GM20000 (cell line): ENCODE results near the gene DBH.

ENCODE experiments used
- DNase-seq: peaks from one replicate; pipeline ENCODE4 v3.0.0; 2012; ENCODE audit warnings: low spot score
- CTCF ChIP-seq: IDR thresholded peaks from 2 replicates; pipeline ENCODE4 v1.5.1; 2012; ENCODE audit warnings: mild to moderate bottlenecking, control low read depth; ENCODE audit errors: extremely low read depth, missing control alignments

DBH gene

GRCh38 chr9:133686642-133687575, 50.7 kb downstream of the DBH start:
- TF ChIP-seq CTCF: no peak
- no peak for DNase-seq

- TF ChIP-seq CTCF: no peak
- DNase-seq: no peak
Measured at GRCh38 chr9:133687856-133688761, 51.9 kb downstream of the DBH start.

- no peak for TF ChIP-seq CTCF
Measured at GRCh38 chr9:133689151-133689763, 53.1 kb downstream of the DBH start.

DNA sequence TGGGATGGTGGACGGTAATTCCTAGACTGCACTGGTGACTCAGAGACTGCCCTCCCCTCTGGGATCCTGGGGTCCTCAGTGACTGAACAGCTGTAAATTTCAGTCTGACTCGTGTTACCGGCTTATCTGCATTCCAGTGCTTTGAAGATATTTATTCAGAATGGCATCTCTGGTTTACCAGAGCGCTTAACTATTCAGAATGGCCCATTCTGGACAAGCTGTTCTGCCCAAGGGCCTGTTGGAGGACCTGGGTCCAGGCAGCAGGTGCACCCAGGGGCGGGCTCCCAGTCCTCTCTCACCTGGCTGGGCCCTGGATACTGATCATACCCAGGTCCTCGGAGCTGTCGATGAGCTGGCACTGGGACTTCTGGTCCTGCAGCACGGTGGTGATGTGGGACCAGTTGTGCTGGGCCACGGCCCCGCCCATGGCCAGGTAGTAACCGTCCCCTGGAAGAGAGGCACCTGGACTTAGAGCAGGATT, 54.0 kb downstream of the DBH start:
- DNase-seq: no peak
- no peak for TF ChIP-seq CTCF

More at GRCh38 chr9:133689151-133689763, 53.1 kb downstream of the DBH start:
- no peak for DNase-seq

- no peak for DNase-seq
- TF ChIP-seq CTCF: no peak
Measured at GRCh38 chr9:133691191-133691590, 55.0 kb downstream of the DBH start.

GRCh38 chr9:133691626-133692363, 55.6 kb downstream of the DBH start:
- DNase-seq: no peak
- no peak for TF ChIP-seq CTCF
